Fibroblast of villous mesenchyme (primary cell): ENCODE measurements around the gene CCZ1B. TPM values are rescaled to one million over a fixed set of nuclear protein-coding genes. Genes with fewer than 3 reads are reported as not detected.
"Not testable (repeated sequence)": the region's sequence is repeated elsewhere in the genome, so short reads cannot be mapped to it uniquely, and the experiment has no call there.

Source experiments
- DNase-seq: peaks from one replicate; pipeline ENCODE4 v3.0.0-alpha.2; 2010; ENCODE audit warnings: low read depth
- H3K4me3 ChIP-seq: 2 replicates; pipeline ENCODE4 v1.5.1; 2011; ENCODE audit warnings: low read depth, mild to moderate bottlenecking, low read length
- CTCF ChIP-seq: IDR thresholded peaks from 2 replicates; pipeline ENCODE4 v1.5.1; 2012; ENCODE audit warnings: low read depth, mild to moderate bottlenecking, low read length; ENCODE audit not compliant: insufficient read depth
- total RNA-seq: library from RNA; depleted of rRNA; stranded (reverse); fragments of >200 nt; gene quantifications from 2 replicates; pipeline ENCODE4 v1.2.3, GENCODE V29; 2012

CCZ1B gene
- 48.8 and 61.2 TPM in 2 replicates for total RNA-seq

- H3K4me3 ChIP-seq = peak within 1 kb of the TSS; percentile 54
- TF ChIP-seq CTCF = peak; percentile 17
- peak; percentile 57 for DNase-seq
Measured at GRCh38 chr7:6826151-6826550, at the start of gene CCZ1B. TSS of gene CCZ1B (minus strand) at chr7:6826275. CDS start at chr7:6826197, 78 bp downstream.

DNA sequence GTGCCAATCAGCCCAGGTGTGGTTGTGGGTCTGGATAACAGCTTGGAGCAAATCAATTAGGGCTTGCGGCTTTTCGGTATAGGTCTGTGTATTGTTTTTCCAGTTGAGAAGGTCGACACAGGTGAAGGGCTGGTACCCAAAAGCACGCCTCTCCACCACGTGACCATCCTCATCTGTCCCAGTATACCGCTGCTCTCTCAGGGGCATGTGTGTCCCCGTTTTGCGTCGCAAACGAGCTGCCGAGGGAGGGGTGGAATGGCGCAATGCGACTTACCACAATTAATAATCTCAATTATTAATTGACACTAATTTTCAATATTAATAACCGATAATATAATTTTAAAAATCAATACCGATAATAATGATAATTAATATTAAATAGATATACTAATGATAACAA, 48.9 kb upstream of the CCZ1B start:
- DNase-seq, H3K4me3 ChIP-seq: not testable (repeated sequence)

DNA sequence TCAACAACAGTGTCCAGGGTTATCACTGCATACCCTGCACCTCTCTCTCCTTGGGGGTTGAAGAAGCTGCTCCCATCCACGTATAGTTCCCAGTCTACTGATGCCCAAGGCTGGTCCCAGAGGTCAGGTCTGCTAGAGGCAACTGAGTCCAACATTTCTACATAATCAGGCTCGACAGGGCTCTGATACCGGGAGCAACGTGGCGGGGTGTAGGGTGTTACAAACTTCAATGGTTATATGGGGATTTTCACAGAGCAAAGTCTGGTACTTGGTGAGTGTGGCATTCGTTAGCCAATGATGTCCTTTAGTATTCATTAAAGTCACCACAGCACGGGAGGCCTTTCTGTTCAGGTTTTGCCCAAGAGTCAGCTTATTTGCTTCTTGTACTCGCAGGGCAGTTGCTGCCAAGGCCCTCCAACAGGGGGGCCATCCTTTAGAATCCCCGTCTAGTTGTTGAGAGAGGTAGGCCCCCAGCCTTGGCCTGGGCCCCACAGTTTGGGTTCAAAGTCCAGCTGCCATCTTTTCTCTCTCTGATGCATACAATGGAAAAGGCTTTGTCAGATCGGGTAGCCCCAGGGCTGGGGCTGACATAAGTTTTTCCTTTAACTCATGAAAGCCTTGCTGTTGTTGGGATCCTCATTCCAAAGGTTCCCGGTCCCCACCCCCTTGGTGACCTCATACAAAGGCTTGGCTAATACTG, 46.3 kb upstream of the CCZ1B start:
- not testable (repeated sequence) for DNase-seq, H3K4me3 ChIP-seq

DNA sequence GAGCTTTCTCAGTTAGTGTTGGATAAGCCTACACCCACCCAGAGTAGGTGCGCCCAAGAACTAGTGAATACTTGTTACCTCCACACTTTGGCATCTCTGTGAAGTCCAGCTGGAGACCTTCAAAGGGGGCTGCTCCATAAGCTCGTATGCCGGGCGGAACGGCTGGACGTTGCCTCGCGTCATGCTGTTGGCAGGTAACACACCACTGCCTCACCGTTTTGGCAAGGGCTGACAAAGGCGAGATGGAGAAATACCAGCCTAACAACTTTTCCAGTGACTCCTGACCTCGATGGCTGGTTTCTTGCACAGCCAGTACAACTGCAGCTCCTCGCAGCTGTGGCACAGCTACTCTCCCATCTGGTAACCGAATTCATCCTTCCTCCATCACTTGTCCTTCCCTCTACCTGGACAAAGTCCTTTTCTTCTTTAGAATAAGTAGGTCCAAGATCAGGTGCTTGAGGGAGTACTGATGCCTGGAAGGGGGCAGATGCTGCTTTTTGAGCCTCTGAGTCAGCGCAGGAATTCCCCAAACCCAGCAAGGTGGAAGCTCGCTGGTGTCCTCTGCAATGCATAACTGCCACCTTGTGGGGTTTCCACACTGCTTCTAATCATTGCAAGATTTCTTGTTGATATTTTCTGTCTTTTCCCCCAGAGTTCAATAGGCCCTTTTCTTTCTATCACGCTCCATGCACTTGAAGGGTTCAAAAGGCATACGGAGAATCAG, 45.5 kb upstream of the CCZ1B start:
- H3K4me3 ChIP-seq, DNase-seq: not testable (repeated sequence)

DNA sequence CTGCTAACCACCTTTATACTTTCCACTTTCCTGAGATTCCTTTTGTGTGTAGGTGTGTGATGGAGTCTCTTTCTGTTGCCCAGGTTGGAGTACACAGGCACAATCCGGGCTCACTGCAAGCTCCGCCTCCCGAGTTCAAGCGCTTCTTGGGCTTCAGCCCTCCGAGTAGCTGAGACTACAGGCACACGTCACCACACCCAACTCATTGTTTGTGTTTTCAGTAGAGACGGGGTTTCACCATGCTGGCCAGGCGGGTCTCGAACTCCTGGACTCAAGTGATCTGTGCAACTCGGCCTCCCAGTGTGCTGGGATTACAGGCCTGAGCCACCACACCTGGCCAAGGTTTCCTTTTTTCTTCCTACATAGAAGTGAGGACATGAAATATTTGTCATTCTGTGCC, 38.7 kb upstream of the CCZ1B start:
- H3K4me3 ChIP-seq, DNase-seq: not testable (repeated sequence)

DNA sequence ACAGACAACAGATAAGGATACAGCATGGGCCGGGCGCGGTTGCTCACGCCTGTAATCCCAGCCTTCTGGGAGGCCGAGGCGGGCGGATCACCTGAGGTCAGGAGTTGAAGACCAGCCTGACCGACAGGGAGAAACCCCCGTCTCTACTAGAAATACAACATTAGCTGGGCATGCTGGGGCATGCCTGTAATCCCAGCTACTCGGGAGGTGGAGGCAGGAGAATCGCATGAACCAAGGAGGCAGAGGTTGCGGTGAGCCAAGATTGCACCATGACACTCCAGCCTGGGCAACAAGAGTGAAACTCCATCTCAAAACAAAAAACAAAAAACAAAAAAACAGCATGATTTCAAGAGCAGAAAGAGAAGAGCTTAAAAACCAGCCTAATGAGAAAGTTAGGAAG, 38.1 kb upstream of the CCZ1B start:
- not testable (repeated sequence) for DNase-seq, H3K4me3 ChIP-seq

DNA sequence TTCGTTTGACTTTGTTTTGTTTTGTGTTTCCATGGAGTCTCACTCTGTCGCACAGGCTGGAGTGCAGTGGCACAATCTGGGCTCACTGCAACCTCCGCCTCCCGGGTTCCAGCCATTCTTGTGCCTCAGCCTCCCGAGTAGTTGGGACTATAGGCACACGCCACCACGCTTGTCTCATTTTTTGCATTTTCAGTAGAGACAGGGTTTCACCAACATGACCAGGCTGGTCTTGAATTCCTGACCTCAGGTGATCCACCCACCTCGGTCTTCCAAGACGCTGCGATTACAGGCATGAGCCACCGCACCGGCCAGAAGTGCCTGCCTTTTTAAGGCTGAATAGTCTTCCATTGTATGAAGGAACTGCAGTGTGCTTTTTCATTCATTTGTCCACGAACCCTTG, 36.8 kb upstream of the CCZ1B start:
- not testable (repeated sequence) for DNase-seq

DNA sequence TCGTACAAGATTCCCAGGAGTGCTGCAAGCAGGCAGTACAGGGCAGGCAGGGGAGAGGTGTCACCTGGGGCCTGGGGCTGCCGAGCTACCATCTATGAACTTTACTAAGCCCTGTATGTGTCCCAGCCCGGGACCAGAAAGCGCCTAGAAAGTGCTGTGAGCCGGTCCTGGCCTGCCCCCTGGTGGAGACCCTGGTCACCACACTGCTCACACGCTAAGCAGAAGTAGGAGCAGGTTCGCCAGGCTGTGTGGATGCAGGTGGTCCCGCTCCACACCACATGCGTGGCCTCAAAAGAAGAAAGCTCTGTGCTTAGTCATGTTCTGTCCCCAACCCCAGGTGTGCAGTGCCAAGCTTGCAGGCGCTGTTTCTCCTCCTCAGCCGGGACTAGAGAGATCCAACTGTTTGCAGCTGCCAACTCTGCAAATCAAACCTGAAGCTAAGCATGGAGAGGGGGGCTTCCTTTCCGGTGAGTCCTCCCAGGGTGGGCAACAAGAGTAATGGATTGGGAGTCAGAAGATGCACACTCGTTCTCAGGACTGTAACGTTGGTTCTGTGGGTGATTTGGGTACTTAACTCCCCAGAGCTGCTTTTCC, 31.7 kb upstream of the CCZ1B start:
- peak; percentile 52 for TF ChIP-seq CTCF
- peak; percentile 39 for DNase-seq
- not testable (repeated sequence) for H3K4me3 ChIP-seq

More for the DNA sequence above, 36.8 kb upstream of the CCZ1B start:
- H3K4me3 ChIP-seq = not testable (repeated sequence)

GRCh38 chr7:6855563-6856131, 29.6 kb upstream of the CCZ1B start:
- not testable (repeated sequence) for DNase-seq, H3K4me3 ChIP-seq

- DNase-seq = not testable (repeated sequence)
Measured at GRCh38 chr7:6854747-6855562, 28.9 kb upstream of the CCZ1B start.

GRCh38 chr7:6853681-6854080, 27.6 kb upstream of the CCZ1B start:
- DNase-seq, H3K4me3 ChIP-seq: not testable (repeated sequence)

More at GRCh38 chr7:6854747-6855562, 28.9 kb upstream of the CCZ1B start:
- peak overlapping the region; percentile 43 for H3K4me3 ChIP-seq

DNA sequence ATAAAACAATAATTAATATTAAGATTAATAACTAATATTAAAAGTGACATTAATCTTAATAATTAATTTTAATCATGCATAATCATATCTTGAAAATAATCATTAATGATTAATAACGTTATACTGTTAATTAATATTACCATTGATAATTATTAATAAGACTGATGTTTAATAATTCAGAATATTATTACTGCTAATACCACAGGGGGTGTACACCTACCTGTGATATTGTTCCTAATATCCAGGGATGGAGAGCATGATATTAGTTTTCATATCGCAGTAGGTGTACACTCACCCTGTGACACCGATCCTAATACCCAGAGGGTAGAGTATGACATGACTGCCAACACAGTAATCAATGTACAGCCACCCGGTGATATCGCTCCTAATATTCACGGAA, 23.1 kb upstream of the CCZ1B start:
- H3K4me3 ChIP-seq, DNase-seq: not testable (repeated sequence)

GRCh38 chr7:6847751-6848150, 21.7 kb upstream of the CCZ1B start:
- H3K4me3 ChIP-seq, DNase-seq: not testable (repeated sequence)

- H3K4me3 ChIP-seq, DNase-seq: not testable (repeated sequence)
Measured at GRCh38 chr7:6845971-6846449, 19.9 kb upstream of the CCZ1B start.

DNA sequence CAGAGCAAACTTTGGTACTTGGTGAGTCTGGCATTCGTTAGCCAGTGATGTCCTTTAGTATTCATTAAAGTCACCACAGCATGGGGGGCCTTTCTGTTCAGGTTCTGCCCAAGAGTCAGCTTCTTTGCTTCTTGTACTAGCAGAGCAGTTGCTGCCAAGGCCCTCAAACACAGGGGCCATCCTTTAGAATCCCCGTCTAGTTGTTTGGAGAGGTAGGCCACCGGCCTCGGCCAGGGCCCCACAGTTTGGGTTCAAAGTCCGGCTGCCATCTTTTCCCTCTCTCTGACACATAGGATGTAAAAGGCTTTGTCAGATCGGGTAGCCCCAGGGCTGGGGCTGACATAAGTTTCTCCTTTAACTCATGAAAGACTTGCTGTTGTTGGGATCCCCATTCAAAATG, 17.6 kb upstream of the CCZ1B start:
- not testable (repeated sequence) for DNase-seq, H3K4me3 ChIP-seq

- not testable (repeated sequence) for H3K4me3 ChIP-seq, DNase-seq
Measured at GRCh38 chr7:6843092-6843491, 17.0 kb upstream of the CCZ1B start.
